ENCODE results near the gene HPCAL1.

- TF ChIP-seq CTCF (IDR thresholded peaks at IDR 0.05; ENCODE audit: control extremely low read depth in 1 of 3, insufficient read depth in 1 of 3, low read depth in 1 of 3, low read length in 3 of 3) (no peak), ZNF274 (IDR thresholded peaks at IDR 0.05; ENCODE audit: borderline replicate concordance, extremely low read depth, low read length) (no peak)
Observed at GRCh38 chr2:10406491-10407188, 103.9 kb downstream of the HPCAL1 start.
